HCT116 (cell line): ENCODE measurements around the gene MMD2. TPM values are rescaled to one million over a fixed set of nuclear protein-coding genes. Genes with fewer than 3 reads are reported as not detected.

Experiments
- ATAC-seq: fragments of 200-7000 bp; cut with Tn5 transposase; 2 replicates; pipeline ENCODE4 v1.9.1; 2020; ENCODE audit warnings: mild to moderate bottlenecking, moderate library complexity
- BruUV-seq: library from RNA; stranded (reverse); fragments of 400-500 nt; replicated peaks from 2 replicates; lab custom pipeline; 2021; lab: Mats Ljungman, UMichigan
- CTCF ChIA-PET: fragments of 300-600 bp; sonication (Branson Sonifier 250); formaldehyde crosslinking; loops from one replicate; lab custom pipeline; 2021; ENCODE audit warnings: antibody characterized with exemption; lab: Charles Lee
- POLR2A ChIA-PET: fragments of 300-600, 350-600 bp; sonication (Branson Sonifier 250); formaldehyde crosslinking; loops from one replicate; lab custom pipeline; 2021; ENCODE audit warnings: antibody characterized with exemption; lab: Charles Lee
- RAD21 ChIA-PET, 2 experiments: fragments of 300-600 bp; sonication (Branson Sonifier 250); formaldehyde crosslinking; loops; one replicate each; lab custom pipeline; 2023; ENCODE audit warnings: low total read pairs in 2 of 2; ENCODE audit not compliant: uncharacterized antibody in 2 of 2, unreplicated experiment in 2 of 2, low non-redundant PET in 1 of 2; lab: Charles Lee
- DNase-seq: peaks from one replicate; pipeline ENCODE4 v3.0.0-alpha.2; 2010; ENCODE audit warnings: low read depth, low spot score
- H2AFZ ChIP-seq: fragments of 200-600 bp; shearing (Covaris generic), sonication (generic); 2 replicates; pipeline ENCODE4 v1.6.1; 2017; ENCODE audit warnings: low read depth, mixed run types, mixed read lengths, antibody characterized with exemption, low read length; ENCODE audit not compliant: poor library complexity, severe bottlenecking
- H3K27ac ChIP-seq: 2 replicates; pipeline ENCODE4 v1.5.1; 2012; ENCODE audit warnings: low read depth, low read length
- H3K27me3 ChIP-seq: fragments of 200-600 bp; sonication (generic); 2 replicates; pipeline ENCODE4 v1.6.1; 2016; ENCODE audit warnings: mixed run types, low read length, mixed read lengths; ENCODE audit not compliant: insufficient read depth
- H3K36me3 ChIP-seq, 2 experiments: fragments of 200-500 bp in 1 of 2; fragments of 200-600 bp in 1 of 2; sonication (Bioruptor generic) in 1 of 2; sonication (generic) in 1 of 2; 2 replicates each; pipeline versions ENCODE4 v1.5.1 to v1.6.1; 2014 to 2016; ENCODE audit warnings: low read length in 2 of 2, inconsistent platforms in 1 of 2, mixed read lengths in 1 of 2, mixed run types in 1 of 2; ENCODE audit not compliant: insufficient read depth in 2 of 2, control insufficient read depth in 1 of 2
- H3K4me1 ChIP-seq, 2 experiments: fragments of 200-600 bp in 1 of 2; sonication (generic) in 1 of 2; 2 replicates each; pipeline versions ENCODE4 v1.5.1 to v1.6.1; 2012 to 2017; ENCODE audit warnings: low read length in 2 of 2, inconsistent platforms in 1 of 2, mild to moderate bottlenecking in 1 of 2, mixed read lengths in 1 of 2, mixed run types in 1 of 2, moderate library complexity in 1 of 2; ENCODE audit not compliant: insufficient read depth in 2 of 2, control insufficient read depth in 1 of 2
- H3K4me2 ChIP-seq: fragments of 200-600 bp; sonication (generic); 2 replicates; pipeline ENCODE4 v1.6.1; 2017; ENCODE audit warnings: mixed run types, low read length, mixed read lengths
- H3K4me3 ChIP-seq, 2 experiments: fragments of 200-600 bp in 1 of 2; sonication (generic) in 1 of 2; replicated peaks in 1 of 2; 2 replicates each; pipeline ENCODE4 v1.5.1; 2011 to 2016; ENCODE audit warnings: low read length in 2 of 2, control low read depth in 1 of 2, low read depth in 1 of 2, mild to moderate bottlenecking in 1 of 2, mixed read lengths in 1 of 2, mixed run types in 1 of 2
- H3K79me2 ChIP-seq: fragments of 200-600 bp; sonication (generic); 2 replicates; pipeline ENCODE4 v1.6.1; 2017; ENCODE audit warnings: mild to moderate bottlenecking, mixed run types, low read length, moderate library complexity, mixed read lengths; ENCODE audit not compliant: insufficient read depth
- H3K9ac ChIP-seq: fragments of 200-600 bp; sonication (generic); 2 replicates; pipeline ENCODE4 v1.6.1; 2016; ENCODE audit warnings: low read length, mixed read lengths
- H3K9me2 ChIP-seq: fragments of 200-600 bp; sonication (generic), shearing (Covaris generic); 2 replicates; pipeline ENCODE4 v1.6.1; 2017; ENCODE audit warnings: mixed run types, mild to moderate bottlenecking, moderate library complexity; ENCODE audit not compliant: insufficient read depth
- H3K9me3 ChIP-seq, 2 experiments: fragments of 200-500 bp in 1 of 2; fragments of 200-600 bp in 1 of 2; sonication (Bioruptor generic) in 1 of 2; sonication (generic) in 1 of 2; 2 replicates each; pipeline ENCODE4 v1.6.1; 2014 to 2017; ENCODE audit warnings: low read length in 2 of 2, mixed read lengths in 2 of 2, inconsistent platforms in 1 of 2, low read depth in 1 of 2, mild to moderate bottlenecking in 1 of 2, mixed run types in 1 of 2, moderate library complexity in 1 of 2; ENCODE audit not compliant: control insufficient read depth in 1 of 2, insufficient read depth in 1 of 2
- H4K20me1 ChIP-seq: fragments of 200-600 bp; sonication (generic), shearing (Covaris generic); 2 replicates; pipeline ENCODE4 v1.6.1; 2017; ENCODE audit warnings: mixed run types, mild to moderate bottlenecking, moderate library complexity; ENCODE audit not compliant: insufficient read depth
- CBX3 ChIP-seq: IDR thresholded peaks from 2 replicates; pipeline ENCODE4 v1.6.1; 2012; ENCODE audit warnings: low read depth
- CEBPB ChIP-seq: IDR thresholded peaks from 2 replicates; pipeline ENCODE4 v1.6.1; 2012; ENCODE audit warnings: low read depth
- EGR1 ChIP-seq: IDR thresholded peaks from 2 replicates; pipeline ENCODE4 v1.6.1; 2012; ENCODE audit warnings: low read depth
- EZH2 ChIP-seq: fragments of 200-600 bp; sonication (generic); IDR thresholded peaks from 2 replicates; pipeline ENCODE4 v1.6.1; 2017; ENCODE audit warnings: antibody characterized with exemption, mixed run types
- EZH2phosphoT487 ChIP-seq: fragments of 200-600 bp; IDR thresholded peaks from 2 replicates; pipeline ENCODE4 v1.6.1; 2018; ENCODE audit warnings: antibody characterized with exemption, borderline replicate concordance
- FOSL1 ChIP-seq: IDR thresholded peaks from 2 replicates; pipeline ENCODE4 v1.6.1; 2012; ENCODE audit warnings: low read depth
- JUND ChIP-seq: IDR thresholded peaks from 2 replicates; pipeline ENCODE4 v1.6.1; 2012
- MAX ChIP-seq: IDR thresholded peaks from 2 replicates; pipeline ENCODE4 v1.6.1; 2012
- POLR2A ChIP-seq: IDR thresholded peaks from 2 replicates; pipeline ENCODE4 v1.7.0; 2011; ENCODE audit warnings: borderline replicate concordance; ENCODE audit not compliant: insufficient read depth, insufficient read length; ENCODE audit errors: extremely low read depth
- POLR2AphosphoS5 ChIP-seq: IDR thresholded peaks from 2 replicates; pipeline ENCODE4 v1.6.1; 2011; ENCODE audit warnings: mild to moderate bottlenecking, low read depth, low read length, moderate library complexity
- SIN3A ChIP-seq: IDR thresholded peaks from 2 replicates; pipeline ENCODE4 v1.6.1; 2012; ENCODE audit warnings: low read depth
- SP1 ChIP-seq: IDR thresholded peaks from 2 replicates; pipeline ENCODE4 v1.6.1; 2012; ENCODE audit warnings: low read depth
- SRF ChIP-seq: IDR thresholded peaks from 2 replicates; pipeline ENCODE4 v1.6.1; 2012; ENCODE audit warnings: low read depth
- TCF7L2 ChIP-seq: IDR thresholded peaks from 2 replicates; pipeline ENCODE4 v1.7.0; 2011; ENCODE audit warnings: borderline replicate concordance, inconsistent platforms; ENCODE audit not compliant: insufficient read depth, insufficient read length; ENCODE audit errors: extremely low read depth
- YY1 ChIP-seq: IDR thresholded peaks from 2 replicates; pipeline ENCODE4 v1.6.1; 2011; ENCODE audit warnings: low read length, low read depth, moderate library complexity, mild to moderate bottlenecking; ENCODE audit not compliant: insufficient replicate concordance; ENCODE audit errors: extremely low read depth
- ZFX ChIP-seq: fragments of 450-650 bp; IDR thresholded peaks from 2 replicates; pipeline ENCODE4 v1.6.1; 2017
- ZNF274 ChIP-seq: fragments of 200-500 bp; sonication (Bioruptor generic); IDR thresholded peaks from 2 replicates; pipeline ENCODE4 v1.6.1; 2014; ENCODE audit warnings: mild to moderate bottlenecking, low read depth, low read length, inconsistent platforms
- intact Hi-C: fragments of 100-400 bp; cut with micrococcal nuclease; formaldehyde crosslinking; loops from 2 replicates; pipeline ENCODE4 v1.10.0; 2022
- total RNA-seq: library from RNA; stranded (reverse); gene quantifications from one replicate; pipeline ENCODE4 v1.2.1, GENCODE V29; 2021; ENCODE audit not compliant: unreplicated experiment
- TF ChIP-seq, protein P1 (sequence below): IDR thresholded peaks from 2 replicates; pipeline ENCODE4 v1.6.1; 2012
- TF ChIP-seq, protein P2 (sequence below): IDR thresholded peaks from 2 replicates; pipeline ENCODE4 v1.6.1; 2011; ENCODE audit warnings: mild to moderate bottlenecking, low read length, moderate library complexity; ENCODE audit not compliant: insufficient replicate concordance; ENCODE audit errors: extremely low read depth
- TF ChIP-seq, protein P3 (sequence below), 3 experiments: fragments of 200-600 bp in 1 of 3; sonication (generic) in 1 of 3; IDR thresholded peaks in 2 of 3; conservative IDR thresholded peaks in 1 of 3; 2 replicates each; pipeline ENCODE4 v1.5.1; 2012 to 2017; ENCODE audit warnings: low read depth in 2 of 3, low read length in 2 of 3, antibody characterized with exemption in 1 of 3, borderline replicate concordance in 1 of 3, control low read depth in 1 of 3, mild to moderate bottlenecking in 1 of 3, mixed read lengths in 1 of 3, mixed run types in 1 of 3, moderate library complexity in 1 of 3; ENCODE audit not compliant: insufficient read depth in 1 of 3

The MMD2 gene
- total RNA-seq, 1 experiment from 2014 or later = not detected

DNA sequence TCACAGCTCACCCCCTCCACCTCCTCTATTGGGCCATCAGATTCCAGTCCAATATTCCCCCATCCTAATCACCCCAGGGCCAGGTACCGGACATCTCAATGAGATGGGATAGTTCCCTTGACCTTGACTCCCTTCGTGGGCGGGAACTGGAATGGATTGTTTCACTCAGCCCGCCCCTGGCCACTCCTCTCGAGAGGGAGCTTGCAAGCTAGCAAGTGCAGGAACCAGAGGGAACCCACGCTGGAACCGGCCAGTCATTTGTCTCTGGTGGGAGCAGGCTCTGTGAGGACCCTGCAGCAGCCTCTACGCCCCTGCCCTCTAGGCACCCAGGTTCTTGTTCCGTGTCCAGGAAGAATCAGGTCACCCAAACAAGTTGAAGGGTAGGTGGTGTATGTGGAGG is 64.5 kb downstream of the MMD2 start (continued):
- TF ChIP-seq ZNF274 (no peak), EZH2 (no peak), CEBPB (no peak), POLR2A (no peak), TCF7L2 (no peak), SP1 (no peak), MAX (no peak), EGR1 (no peak)
- TF ChIP-seq, protein P1, sequence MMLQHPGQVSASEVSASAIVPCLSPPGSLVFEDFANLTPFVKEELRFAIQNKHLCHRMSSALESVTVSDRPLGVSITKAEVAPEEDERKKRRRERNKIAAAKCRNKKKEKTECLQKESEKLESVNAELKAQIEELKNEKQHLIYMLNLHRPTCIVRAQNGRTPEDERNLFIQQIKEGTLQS = no peak

GRCh38 chr7:4893929-4894475 is 65.0 kb downstream of the MMD2 start:
- H3K36me3 ChIP-seq = no peaks in the 10 kb centered on the region
- no peak for ATAC-seq
- H3K4me2 ChIP-seq = no peak overlapping the region
- no peak overlapping the region for H3K4me3 ChIP-seq
- POLR2A ChIA-PET = no interaction called here
- BruUV-seq = no TSS peak
- H3K27me3 ChIP-seq = no peaks in the 10 kb centered on the region
- CTCF ChIA-PET = no interaction called here
- no peak overlapping the region for H2AFZ ChIP-seq
- no peak for DNase-seq
- no peaks in the 10 kb centered on the region for H3K4me1 ChIP-seq
- no peaks in the 10 kb centered on the region for H3K9me3 ChIP-seq
- H3K27ac ChIP-seq = no peak overlapping the region
- H4K20me1 ChIP-seq = no peaks in the 10 kb centered on the region
- RAD21 ChIA-PET = no interaction called here
- H3K79me2 ChIP-seq = no peaks in the 10 kb centered on the region
- H3K9ac ChIP-seq = no peak overlapping the region
- TF ChIP-seq CEBPB = no peak
- TF ChIP-seq EGR1 = no peak
- TF ChIP-seq MAX = no peak
- no peak for TF ChIP-seq JUND
- TF ChIP-seq ZNF274 = no peak
- TF ChIP-seq EZH2 = no peak
- TF ChIP-seq SP1 = no peak
- no peak for TF ChIP-seq SIN3A
- TF ChIP-seq, protein P2, sequence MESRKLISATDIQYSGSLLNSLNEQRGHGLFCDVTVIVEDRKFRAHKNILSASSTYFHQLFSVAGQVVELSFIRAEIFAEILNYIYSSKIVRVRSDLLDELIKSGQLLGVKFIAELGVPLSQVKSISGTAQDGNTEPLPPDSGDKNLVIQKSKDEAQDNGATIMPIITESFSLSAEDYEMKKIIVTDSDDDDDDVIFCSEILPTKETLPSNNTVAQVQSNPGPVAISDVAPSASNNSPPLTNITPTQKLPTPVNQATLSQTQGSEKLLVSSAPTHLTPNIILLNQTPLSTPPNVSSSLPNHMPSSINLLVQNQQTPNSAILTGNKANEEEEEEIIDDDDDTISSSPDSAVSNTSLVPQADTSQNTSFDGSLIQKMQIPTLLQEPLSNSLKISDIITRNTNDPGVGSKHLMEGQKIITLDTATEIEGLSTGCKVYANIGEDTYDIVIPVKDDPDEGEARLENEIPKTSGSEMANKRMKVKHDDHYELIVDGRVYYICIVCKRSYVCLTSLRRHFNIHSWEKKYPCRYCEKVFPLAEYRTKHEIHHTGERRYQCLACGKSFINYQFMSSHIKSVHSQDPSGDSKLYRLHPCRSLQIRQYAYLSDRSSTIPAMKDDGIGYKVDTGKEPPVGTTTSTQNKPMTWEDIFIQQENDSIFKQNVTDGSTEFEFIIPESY = no peak
- no peak for TF ChIP-seq TCF7L2
- TF ChIP-seq, protein P3, sequence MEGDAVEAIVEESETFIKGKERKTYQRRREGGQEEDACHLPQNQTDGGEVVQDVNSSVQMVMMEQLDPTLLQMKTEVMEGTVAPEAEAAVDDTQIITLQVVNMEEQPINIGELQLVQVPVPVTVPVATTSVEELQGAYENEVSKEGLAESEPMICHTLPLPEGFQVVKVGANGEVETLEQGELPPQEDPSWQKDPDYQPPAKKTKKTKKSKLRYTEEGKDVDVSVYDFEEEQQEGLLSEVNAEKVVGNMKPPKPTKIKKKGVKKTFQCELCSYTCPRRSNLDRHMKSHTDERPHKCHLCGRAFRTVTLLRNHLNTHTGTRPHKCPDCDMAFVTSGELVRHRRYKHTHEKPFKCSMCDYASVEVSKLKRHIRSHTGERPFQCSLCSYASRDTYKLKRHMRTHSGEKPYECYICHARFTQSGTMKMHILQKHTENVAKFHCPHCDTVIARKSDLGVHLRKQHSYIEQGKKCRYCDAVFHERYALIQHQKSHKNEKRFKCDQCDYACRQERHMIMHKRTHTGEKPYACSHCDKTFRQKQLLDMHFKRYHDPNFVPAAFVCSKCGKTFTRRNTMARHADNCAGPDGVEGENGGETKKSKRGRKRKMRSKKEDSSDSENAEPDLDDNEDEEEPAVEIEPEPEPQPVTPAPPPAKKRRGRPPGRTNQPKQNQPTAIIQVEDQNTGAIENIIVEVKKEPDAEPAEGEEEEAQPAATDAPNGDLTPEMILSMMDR (IDR thresholded peaks at IDR 0.05 in 2 of 3, conservative IDR thresholded peaks at IDR 0.05 in 1 of 3; ENCODE audit: borderline replicate concordance in 1 of 3, insufficient read depth in 1 of 3, low read depth in 2 of 3, low read length in 2 of 3) = no peak
- TF ChIP-seq POLR2A = no peak
- no peak for TF ChIP-seq CBX3
- TF ChIP-seq FOSL1 = no peak
- no peak for TF ChIP-seq YY1
- TF ChIP-seq, protein P1 = no peak
- TF ChIP-seq POLR2AphosphoS5 = no peak
- no peak for TF ChIP-seq SRF
- TF ChIP-seq ZFX = no peak
- no peak for TF ChIP-seq EZH2phosphoT487
- no peaks in the 10 kb centered on the region for H3K9me2 ChIP-seq
- intact Hi-C loops = no loop called here
